Muscle of back (tissue), 11 donors: Measurements from ENCODE around the gene SPTBN5. TPM values are rescaled to one million over a fixed set of nuclear protein-coding genes. Genes with fewer than 3 reads are reported as not detected.

Source experiments
- DNase-seq, 3 donors: peaks; one replicate each; pipeline versions ENCODE4 v3.0.0 to v3.0.0-alpha.2; 2013
- polyA plus RNA-seq, 10 donors: library from polyadenylated mRNA; unstranded; fragments of 120-200 nt; gene quantifications; one replicate each; pipeline ENCODE4 v1.2.1, GENCODE V29; 2013; ENCODE audit not compliant: insufficient read length in 10 of 10

SPTBN5 gene
- polyA plus RNA-seq, 10 donors = 2.2 to 5.9 (median 3.1) TPM

DNA sequence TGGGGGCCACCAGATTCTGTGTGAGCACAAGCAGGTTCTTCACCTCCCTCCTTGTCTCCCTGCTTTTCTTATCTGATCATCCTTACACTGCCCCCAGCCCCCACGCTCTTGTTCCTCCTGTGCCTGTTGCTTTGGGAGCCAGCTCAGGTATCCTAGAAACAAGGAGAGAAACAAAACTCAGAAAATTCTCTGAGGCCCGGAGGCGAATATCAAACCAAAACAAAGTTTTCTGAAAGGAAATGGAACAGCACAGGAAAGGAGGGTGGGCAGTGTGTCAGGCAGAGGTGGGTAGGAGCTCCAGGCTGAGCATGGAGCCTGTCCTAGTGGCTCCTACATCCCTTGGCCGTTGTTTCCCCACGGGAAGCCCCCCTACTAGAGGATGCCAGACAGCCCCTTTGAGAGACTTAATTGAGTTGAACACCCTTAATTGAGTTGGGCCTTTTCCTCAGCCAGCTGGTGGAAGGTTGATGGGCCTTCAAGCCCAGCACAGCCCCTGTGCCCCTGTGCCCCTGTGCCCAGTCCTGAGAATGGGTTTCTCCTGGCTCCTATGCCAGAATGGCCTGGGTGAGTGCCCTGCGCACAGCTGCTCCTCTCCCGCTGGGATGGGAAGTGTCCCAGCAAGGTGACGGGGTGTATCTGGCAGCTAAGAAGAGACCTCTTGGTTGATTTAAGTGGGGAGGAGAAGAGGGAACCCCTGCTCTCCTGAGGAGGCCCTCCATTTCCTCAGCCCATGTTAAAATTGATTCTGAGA is 88.8 kb downstream of the SPTBN5 start:
- DNase-seq = peak in 1 of 3 donors; percentile 44

GRCh38 chr15:41804361-41804760 is 89.5 kb downstream of the SPTBN5 start:
- no peak for DNase-seq

- no peak for DNase-seq
Observed at GRCh38 chr15:41801850-41802455, 91.9 kb downstream of the SPTBN5 start.

DNA sequence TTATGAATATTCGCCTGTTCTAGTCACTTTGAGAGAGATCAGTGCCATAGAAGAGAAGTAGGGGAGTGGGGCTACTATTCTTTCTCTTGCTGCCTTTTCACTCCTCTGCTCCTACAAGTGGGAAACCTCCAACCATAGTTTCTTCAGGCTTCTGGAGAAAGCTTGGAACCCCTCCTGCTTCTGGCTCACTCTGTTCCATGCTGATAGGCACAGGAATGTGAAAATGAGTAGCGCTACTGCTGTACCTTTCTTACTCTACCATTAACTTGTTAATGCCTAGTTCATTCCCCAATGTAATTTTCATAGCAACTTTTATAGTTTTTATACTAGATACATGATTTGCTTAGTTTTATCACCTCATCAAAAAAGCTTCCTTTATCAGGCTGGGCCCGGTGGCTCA is 92.7 kb downstream of the SPTBN5 start:
- no peak for DNase-seq

DNA sequence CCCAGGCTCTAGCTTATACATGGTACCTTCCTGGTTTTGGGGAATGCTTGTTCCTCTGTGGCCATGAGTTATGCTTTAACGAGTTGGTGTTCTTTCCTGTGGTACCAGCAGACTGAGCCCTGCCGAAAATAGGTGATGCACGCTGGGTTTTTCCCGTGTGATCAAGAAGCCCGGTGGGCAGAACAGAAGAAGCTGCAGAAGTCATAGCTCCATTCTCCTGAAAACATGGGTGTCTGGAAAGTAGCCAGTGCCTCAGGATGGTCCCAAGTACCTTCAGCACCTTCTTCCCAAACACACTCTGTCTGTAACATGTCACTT is 94.4 kb downstream of the SPTBN5 start:
- no peak for DNase-seq

- DNase-seq = no peak
Observed at GRCh38 chr15:41798607-41799487, 95.0 kb downstream of the SPTBN5 start.

Other genes starting within 250 kb of the SPTBN5 start
- gene MGA, start 233.6 kb downstream of the SPTBN5 start, polyA plus RNA-seq = 10 to 100 TPM; 17.4 to 26.6 (median 21.9) TPM
- gene MAPKBP1, start 119.6 kb downstream of the SPTBN5 start, polyA plus RNA-seq = 10 to 100 TPM in 5 of 10 donors, 1 to 10 TPM in 5; 7.2 to 14.6 (median 10.7) TPM
- 10 to 100 TPM in 1 of 10 donors, 1 to 10 TPM in 9; 6.3 to 12.2 (median 7.9) TPM for gene JMJD7, start 66.0 kb downstream of the SPTBN5 start, polyA plus RNA-seq
- gene PLA2G4B, start 55.2 kb downstream of the SPTBN5 start, polyA plus RNA-seq = 1 to 10 TPM; 1.5 to 9.7 (median 6.9) TPM
- gene EHD4, start 78.5 kb upstream of the SPTBN5 start, polyA plus RNA-seq = 10 to 100 TPM; 23.4 to 37.9 (median 33.7) TPM
- 1 to 10 TPM in 7 of 10 donors, under 1 TPM in 3; 0.50 to 1.9 (median 1.2) TPM for gene PLA2G4E, start 127.0 kb upstream of the SPTBN5 start, polyA plus RNA-seq
- under 1 TPM in 9 of 10 donors, not detected in 1; 0.09 to 0.23 (median 0.14) TPM for gene PLA2G4D, start 200.5 kb upstream of the SPTBN5 start, polyA plus RNA-seq